ENCODE data around the gene MED8.
A peak's percentile ranks its signal among the peaks of the same experiment; 100 is the strongest.

Gene MED8

GRCh38 chr1:43367026-43367903, 22.3 kb downstream of the MED8 start:
- H3K4me3 ChIP-seq (ENCODE audit: low read depth, low read length) = peak overlapping the region; percentile 82
- TF ChIP-seq CTCF (conservative IDR thresholded peaks at IDR 0.05; ENCODE audit: low read depth, low read length) = no peak
- DNase-seq (ENCODE audit: low read depth) = peak; percentile 18

- TF ChIP-seq CTCF (conservative IDR thresholded peaks at IDR 0.05; ENCODE audit: low read depth, low read length) = no peak
- DNase-seq (ENCODE audit: low read depth) = no peak
These were observed 23.0 kb downstream of the MED8 start for GRCh38 chr1:43366601-43367025.

GRCh38 chr1:43366179-43366578, 23.4 kb downstream of the MED8 start:
- DNase-seq (ENCODE audit: low read depth) = no peak
- H3K4me3 ChIP-seq (ENCODE audit: low read depth, low read length) = no peak overlapping the region
- TF ChIP-seq CTCF (conservative IDR thresholded peaks at IDR 0.05; ENCODE audit: low read depth, low read length) = no peak

More at GRCh38 chr1:43366601-43367025, 23.0 kb downstream of the MED8 start:
- H3K4me3 ChIP-seq (ENCODE audit: low read depth, low read length) = peak overlapping the region; percentile 82

- TF ChIP-seq CTCF (conservative IDR thresholded peaks at IDR 0.05; ENCODE audit: low read depth, low read length) = no peak
- no peak for DNase-seq (ENCODE audit: low read depth)
- H3K4me3 ChIP-seq (ENCODE audit: low read depth, low read length) = no peak overlapping the region
These were observed 23.9 kb downstream of the MED8 start for GRCh38 chr1:43365678-43366077.

- no peak for DNase-seq (ENCODE audit: low read depth)
- no peak overlapping the region for H3K4me3 ChIP-seq (ENCODE audit: low read depth, low read length)
- no peak for TF ChIP-seq CTCF (conservative IDR thresholded peaks at IDR 0.05; ENCODE audit: low read depth, low read length)
These were observed 25.6 kb downstream of the MED8 start for GRCh38 chr1:43363935-43364525.

DNA sequence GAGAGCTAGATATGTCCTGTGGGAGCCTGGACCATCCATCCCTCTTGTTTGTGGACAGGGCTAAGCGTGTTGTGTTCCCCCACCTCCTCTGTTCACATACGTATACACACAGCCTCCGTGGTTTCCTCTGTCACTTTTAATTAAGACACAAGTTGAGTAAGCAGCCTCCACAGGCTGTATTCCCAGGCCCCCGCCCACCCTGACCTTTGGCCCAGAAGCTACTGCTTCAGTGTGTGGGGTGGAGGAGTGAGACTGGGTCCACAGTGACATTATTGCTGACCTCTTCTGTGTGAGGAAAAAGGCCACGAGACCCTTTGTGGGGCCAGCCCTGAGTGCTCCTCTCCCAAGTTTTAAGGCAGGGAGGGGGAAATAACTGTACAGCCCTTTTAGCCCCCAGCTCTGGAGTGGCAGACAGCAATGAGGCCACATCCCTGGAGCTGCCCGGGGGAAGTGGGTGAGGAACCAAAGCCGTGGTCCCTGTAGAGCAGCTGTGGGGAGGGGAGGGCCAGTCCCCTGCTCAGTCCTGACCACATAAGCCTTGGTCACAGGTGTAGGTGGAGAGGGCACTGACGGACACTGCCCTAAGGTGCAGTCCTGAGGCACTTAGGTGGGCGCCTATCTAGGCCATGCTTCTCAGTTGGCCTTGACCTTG, 26.2 kb downstream of the MED8 start:
- no peak for TF ChIP-seq CTCF (conservative IDR thresholded peaks at IDR 0.05; ENCODE audit: low read depth, low read length)
- DNase-seq (ENCODE audit: low read depth) = no peak
- H3K4me3 ChIP-seq (ENCODE audit: low read depth, low read length) = no peak overlapping the region
